Activated CD8-positive, alpha-beta memory T cell treated with anti-CD3 and anti-CD28 coated beads, Interleukin-2, amount 50 U/mL, for 1 hour (primary cell): Measurements from ENCODE around the gene KLF4.
"Not testable (repeated sequence)": the region's sequence is repeated elsewhere in the genome, so short reads cannot be mapped to it uniquely, and the experiment has no call there.

Source experiments
- DNase-seq: peaks from one replicate; pipeline ENCODE4 v3.0.0-alpha.2; 2020; ENCODE audit errors: extremely low read depth

KLF4 gene

DNA sequence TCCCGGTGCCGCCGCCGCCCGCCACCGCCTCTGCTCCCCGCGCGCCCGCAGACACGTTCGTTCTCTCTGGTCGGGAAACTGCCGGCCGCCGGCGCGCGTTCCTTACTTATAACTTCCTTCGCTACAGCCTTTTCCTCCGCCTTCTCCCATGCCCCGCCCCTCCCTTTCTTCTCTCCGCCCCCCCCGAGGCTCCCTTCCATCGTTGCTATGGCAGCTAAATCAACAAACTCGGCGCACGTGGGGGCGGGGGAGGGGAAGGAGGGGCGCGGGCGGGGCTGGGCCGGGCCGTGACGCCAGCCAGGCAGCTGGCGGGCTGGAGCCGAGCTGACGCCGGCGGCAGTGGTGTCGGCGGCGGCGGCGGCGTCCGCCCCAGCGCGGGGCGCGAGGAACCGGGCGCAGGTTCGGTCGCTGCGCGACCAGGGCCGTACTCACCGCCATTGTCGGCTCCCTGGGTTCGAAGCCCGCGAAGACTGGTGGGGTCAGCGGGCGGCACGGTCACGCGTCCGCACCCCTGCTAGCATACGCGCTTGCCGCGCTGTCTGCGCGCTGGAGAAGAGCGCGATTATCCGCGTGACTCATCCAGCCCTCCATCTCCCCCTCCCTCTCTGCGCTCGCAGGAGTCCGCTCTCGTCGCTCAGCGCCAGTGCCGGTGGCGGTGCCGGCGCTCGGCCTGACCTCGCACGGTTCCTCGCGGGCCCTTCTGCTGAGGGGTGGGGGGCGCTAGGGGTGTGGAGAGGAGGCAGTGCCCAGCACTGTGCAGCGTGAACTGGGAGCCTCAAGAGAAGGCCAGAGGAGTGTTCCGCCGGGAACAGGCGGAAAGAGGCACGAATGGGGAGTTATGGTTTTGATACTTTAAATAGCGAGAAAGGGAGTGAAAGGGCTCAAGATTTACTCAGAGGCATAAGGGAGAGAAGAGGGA is at the start of gene KLF4:
Gene KLF4, minus strand, starts transcription at position 83 of the 919 bp plus-strand sequence. CDS start 597 bp downstream, outside the sequence.
- DNase-seq: peak; percentile 14

DNA sequence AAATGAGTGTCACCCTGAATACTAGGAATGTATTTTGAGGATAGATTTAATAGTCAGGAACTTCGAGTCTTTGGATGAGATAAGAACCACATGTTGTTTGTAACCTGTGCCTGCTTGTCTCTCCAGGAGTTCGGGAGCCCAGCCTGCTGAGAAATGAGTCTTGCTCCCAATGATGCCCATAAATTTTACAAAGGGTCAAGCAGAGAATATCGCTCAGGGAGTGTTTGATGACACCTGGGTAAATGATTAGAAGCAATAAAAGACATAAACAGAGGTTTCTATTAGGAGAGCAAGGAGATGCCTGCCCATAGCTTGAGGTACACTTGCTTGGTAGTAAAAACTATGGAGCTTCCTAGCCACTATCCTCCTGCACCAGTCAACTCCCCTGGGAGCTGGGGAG is 46.9 kb upstream of the KLF4 start:
- no peak for DNase-seq

DNA sequence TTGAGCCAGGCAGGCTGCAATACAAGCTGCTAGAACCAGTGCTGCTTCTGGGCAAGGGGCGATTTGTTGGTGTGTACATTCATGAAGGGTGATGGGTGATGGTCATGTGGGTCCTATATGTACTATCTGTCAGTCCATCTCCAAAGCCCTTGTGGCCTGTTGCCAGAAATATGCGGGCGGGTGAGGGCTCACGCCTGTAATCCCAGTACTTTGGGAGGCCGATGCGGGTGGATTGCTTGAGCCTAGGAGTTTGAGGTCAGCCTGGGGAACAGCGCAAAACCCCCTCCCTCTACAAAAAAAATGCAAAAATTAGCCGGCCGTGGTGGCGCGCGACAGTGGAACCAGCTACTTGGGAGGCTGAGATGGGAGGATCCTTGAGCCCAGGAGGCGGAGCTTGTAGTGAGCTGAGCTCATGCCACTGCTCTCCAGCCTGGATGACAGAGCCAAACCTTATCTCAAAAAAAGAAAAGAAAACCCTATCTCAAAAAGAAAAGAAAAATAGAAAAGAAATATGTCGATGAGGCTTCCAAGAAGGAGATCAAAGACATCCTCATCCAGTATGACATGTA is 45.0 kb upstream of the KLF4 start:
- DNase-seq: no peak

DNA sequence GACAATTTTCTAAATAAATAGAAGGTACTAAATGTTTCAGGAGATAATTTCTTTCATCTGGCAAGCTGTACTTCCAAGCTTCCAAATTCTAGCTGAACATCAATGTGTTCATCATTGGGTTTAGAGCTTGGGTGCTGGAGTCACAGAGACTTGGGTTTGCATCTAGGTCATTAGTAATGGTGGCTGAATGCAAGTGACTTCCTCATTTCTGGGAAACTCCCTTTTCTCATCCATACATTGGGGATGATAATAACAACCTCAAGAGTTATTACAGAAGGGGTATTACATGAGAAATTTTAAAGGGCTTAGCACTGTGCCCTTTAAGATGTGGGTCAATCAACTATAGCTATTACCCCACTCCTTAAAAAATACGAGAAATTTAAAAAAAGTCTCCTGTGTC is 41.1 kb upstream of the KLF4 start:
- no peak for DNase-seq

DNA sequence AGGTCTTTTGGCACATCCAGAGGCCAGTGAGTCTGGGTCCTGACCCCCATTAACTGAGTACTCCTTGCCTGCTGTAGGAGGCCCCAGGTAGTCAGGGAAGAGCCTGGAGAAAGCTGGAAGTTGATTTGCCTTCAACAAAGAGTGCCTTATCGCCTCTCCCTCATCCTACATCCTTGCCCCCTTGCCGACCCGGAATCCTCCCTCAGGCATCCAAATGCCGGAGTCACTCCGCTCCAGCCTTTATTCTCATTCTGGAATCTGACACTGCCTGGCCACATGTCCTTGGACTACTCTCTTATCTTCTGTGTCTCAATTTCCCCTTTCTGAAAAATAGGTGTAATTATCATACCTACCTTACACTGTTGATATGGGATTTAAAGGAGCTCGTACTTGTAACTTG is 39.1 kb upstream of the KLF4 start:
- DNase-seq: no peak

DNA sequence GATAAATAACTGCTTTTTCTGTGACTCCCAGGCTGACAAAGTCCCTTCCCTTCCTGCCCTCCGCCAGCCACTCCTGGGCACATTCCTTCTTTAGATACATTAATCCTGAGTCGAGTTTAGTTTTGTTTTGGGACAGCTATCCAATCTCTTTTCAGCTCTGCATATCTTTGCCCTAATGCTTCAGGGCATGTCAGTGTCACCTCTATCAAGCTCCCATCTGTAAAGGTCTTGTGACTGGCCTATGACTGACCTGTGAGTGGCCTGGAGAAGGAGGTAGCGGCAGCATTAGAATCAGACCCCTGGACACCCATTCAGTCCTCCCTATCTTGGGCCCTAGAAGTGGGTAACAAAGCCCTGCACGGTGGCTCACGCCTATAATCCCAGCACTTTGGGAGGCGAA is 34.0 kb upstream of the KLF4 start:
- no peak for DNase-seq

DNA sequence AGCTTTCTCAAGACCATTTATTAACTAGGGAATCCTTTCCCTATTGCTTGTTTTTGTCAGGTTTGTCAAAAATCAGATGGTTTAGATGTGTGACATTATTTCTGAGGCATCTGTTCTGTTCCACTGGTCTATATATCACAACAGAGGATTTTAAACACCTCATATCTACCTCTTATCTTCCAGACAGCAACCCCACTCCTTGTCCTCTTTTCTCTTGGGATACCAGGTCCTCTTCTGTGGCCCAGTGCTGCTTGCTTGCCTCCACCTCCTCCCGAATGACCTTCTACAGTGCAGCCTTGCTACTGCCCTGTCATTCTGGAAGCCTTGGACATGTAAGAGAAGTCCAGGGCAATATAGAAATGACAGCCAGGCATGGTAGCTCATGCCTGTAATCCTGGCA is 30.6 kb upstream of the KLF4 start:
- no peak for DNase-seq

DNA sequence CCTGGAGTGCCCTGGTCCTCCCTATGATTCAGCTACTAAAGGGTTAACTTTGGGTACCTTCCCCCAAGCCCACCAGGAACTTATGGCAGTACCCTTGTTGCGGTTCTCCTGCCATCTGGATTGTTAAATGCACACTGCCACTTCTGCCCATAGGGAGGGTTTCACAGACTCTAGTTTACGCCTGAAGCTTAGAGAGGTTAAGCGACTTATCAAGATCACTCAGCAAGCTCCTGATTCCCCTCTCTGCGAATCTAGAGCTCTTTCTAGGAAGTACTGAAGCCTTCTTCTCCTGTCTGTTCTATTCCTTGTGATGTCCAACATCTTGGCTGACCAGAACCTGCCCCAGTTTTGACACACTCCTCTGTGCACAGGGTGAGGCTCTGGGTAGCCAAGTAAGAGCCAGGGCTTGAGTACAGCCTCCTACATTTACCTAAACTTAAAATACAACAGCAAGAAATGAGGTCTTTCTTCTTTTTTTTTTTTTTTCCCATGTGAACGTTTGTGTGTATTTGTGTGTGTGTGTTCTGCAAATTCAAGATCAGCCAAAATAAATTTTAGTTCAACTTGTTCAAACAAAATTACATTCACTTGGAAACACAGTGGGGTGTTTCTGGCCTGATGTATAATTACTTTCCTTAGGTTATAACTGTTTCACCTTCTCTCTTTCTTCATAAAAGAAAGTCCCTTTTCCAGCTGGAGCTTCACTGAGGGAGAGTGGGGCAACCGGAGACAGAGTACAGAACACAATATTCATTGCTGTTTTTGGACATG is 28.7 kb upstream of the KLF4 start:
- no peak for DNase-seq

DNA sequence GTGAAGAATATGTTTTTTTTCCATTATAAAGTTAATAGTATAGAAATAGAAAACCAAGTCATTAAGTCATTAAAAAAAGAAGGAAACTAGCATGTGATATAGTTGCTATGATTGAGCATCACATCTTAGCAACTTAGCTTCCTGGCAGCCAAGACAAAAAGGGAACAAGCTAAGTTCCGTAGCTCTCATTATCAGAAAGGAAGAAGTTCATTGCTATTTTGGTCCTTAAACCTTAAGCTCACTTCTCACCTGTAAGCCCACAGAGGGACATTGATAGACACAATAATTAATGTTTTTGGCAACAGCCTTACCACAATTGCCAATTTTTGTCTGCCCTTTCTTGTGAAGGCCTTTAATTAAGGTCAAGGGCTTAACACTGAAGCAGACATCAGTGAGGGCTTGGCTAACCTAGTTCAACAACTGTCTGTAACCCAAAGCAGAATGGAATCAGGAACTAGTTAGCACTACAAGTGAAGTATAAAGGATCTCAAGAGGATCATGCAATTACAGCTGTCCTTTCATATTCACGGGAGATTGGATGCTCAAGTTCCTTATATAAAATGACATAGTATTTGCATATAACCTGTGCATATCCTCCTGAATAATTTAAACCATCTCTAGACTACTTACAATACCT is 24.0 kb upstream of the KLF4 start:
- no peak for DNase-seq

DNA sequence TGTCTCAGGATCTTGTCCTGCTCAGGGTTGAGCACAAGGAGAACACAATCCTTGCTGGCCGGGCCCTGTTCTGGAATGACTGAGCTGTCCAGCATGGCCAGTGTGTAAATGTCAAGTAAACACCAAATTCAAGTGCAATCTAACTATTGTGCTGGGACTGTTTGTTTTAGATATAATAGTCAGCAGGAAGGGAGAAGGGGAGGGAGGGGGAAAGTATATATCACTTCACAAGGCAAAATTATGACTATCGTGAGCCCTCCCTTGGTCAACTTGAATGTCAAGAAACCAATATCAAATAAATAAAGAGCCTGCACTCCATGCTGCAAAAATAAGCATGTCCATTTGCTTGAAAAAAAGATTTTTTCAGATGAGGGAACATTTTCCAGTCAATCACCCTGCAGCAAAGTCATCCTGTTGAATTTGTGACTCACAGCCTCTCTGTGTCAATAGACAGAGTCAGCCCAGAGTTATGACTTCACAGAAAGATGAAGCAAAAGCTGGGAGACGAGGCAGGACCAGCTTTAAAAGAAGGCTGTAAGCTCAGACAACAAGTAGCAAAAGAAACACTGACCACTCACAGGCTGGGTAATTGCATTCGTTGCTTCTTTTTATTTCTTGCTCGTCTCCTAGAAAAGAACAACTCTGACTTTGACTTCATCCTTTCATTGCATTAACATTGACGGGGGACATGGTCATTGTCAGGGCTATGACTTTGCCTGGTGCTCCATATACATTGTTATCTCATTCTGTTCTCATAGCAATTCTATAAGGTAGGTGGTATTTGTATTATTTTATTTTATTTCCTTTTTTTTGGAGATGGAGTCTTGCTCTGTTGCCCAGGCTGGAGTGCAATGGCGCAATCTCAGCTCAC is 15.3 kb upstream of the KLF4 start:
- DNase-seq: no peak

DNA sequence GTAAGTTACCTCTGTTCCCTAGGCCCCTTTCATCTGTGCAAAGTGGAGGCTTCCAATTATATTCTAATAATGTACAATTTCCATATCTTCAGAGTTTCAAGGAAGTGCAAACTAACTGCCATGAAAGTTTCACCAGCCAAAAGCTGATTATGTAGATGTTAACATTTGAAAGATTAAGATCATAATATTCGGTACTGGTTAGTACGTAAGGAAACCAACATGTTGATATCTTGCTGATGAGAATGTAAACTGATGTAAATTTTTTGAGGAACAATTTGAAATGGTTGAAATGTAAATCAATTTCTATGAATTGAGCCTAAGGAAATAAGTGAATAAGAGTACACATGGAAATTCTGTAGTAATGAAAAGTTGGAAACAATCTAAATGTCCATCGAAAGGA is 12.9 kb upstream of the KLF4 start:
- DNase-seq: no peak

DNA sequence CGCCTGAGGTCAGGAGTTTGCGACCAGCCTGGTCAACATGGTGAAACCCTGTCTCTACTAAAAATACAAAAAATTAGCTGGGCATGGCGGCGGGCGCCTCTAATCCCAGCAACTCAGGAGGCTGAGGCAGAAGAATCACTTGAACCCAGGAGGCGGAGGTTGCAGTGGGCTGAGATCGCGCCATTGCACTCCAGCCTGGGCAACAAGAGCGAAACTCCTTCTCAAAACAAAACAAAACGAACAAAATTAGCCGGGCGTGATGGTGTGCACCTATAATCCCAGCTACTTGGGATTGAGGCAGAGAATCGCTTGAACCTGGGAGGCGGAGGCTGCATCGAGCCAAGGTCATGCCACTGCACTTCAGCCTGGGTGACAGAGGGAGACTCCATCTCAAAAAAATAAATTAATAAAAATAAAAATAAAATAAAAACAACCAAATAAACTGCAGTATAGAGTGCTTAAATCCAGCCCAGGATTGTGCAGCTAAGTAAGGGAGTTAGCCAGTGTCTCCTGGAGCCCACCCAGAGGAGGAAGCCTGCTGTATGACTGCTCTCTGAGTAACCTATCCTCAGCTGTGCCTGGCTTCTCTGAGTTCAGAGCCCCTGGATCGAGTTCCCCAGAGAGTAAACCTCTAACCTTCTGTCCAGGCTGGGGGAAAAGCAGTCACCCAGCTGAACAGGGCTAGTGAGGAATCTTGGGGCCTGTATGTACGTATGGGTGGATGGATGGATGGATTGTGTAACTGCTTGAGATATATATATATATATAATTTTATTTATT is 11.0 kb upstream of the KLF4 start:
- not testable (repeated sequence) for DNase-seq

DNA sequence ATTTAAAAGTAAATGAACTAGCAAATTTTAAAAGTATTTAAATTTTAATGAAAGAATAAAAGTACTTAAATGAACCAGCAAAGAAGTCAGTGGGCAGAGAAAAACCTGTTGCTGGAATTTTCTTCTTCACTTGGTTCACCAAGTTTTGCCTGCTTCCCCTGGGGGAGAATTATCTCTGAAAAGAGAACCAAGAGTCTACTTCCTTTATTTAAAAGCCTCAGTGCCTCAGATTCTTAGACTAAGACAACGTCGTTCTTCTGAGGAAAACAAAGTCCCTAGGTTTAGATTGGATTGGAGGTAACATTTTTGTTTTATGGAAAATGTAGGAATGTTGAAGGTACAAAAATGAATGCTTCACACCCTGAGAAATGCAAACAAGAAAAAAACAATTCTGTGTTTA is 7.4 kb upstream of the KLF4 start:
- no peak for DNase-seq

DNA sequence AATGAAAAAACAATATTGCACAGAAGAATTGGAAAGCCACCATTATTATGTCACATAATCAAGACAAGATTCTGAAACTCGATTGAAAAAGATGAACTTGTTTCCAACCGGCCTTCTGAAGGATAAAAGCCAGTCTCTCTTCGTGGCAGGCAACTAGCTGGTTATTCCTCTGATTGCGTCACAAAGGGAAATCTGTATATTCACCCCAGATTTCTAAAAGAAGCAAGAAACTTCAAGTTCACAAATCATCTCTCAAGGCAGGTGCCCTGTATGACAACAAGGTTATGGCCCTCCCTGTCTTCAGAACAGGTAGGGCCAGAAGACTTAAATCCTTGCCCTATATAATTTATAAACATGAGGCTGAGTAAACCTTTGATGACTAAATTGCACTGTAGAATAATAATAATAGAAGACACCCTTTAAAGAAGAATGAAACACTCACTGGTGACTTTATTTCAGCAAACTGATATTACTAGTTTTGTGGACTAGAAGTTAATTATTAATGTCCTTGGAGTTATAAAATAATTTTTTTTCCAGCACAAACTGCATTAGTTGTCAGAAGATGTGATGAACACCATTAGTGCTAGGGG is 2.9 kb upstream of the KLF4 start:
- no peak for DNase-seq

DNA sequence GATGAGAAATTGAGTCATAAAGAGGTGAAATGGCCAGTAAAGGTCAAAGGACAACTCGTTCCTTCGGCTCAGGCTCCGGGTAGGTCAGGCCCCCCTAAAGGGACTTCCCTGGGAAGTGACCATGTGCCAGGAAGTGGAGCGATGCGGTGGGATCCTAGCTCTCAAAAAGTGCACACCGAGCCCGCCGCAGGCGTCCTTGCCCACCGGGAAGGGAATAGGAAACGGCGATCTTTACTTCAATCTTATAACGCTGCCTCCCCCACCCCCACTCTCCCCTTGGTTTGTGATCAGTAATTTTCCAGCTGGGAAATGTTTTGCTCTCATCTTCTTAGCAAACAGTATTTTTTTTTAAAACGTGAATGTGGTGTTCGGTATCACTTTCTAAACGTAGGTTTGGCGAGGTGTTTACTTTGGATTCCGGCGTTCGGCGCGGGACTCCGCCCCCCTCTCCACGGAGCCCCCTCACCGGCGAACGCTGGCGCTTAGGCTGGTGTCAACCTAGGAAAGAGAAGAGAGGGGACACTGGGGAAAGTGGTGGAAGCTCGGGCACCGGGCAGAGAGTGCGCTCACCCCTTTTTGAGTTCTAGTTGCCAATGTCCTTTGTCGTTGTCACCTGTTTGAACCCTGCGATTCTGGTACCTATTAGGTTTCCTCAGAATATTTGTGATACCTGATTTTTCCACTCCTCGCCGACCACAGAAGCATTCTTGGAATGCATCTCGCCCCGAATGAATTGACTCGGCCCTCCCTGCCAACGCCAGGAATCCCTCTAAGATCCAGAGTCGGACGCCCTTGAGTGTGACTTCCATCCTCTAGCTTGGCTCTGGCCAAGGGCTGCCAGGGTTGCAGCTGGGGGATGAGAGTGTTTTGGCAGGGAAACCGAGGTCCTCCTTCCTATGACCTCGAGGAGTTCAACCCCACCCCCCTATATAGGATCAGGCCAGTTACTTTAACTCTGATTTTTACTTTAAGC is 1.8 kb upstream of the KLF4 start:
- no peak for DNase-seq

DNA sequence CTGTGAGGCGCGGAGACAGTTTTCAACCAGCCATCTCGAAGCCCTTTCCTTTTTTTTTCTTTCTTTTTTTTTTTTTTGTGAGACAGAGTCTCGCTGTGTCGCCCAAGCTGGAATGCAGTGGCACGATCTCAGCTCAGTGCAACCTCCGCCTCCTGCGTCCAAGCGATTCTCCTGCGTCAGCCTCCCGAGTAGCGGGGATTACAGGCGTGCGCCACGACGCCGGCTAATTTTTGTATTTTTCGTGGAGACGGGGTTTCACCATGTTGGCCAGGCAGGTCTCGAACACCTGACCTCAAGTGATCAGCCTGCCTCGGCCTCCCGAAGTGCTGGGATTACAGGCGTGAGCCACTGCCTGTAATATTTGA is 1.0 kb upstream of the KLF4 start:
- DNase-seq: not testable (repeated sequence)

DNA sequence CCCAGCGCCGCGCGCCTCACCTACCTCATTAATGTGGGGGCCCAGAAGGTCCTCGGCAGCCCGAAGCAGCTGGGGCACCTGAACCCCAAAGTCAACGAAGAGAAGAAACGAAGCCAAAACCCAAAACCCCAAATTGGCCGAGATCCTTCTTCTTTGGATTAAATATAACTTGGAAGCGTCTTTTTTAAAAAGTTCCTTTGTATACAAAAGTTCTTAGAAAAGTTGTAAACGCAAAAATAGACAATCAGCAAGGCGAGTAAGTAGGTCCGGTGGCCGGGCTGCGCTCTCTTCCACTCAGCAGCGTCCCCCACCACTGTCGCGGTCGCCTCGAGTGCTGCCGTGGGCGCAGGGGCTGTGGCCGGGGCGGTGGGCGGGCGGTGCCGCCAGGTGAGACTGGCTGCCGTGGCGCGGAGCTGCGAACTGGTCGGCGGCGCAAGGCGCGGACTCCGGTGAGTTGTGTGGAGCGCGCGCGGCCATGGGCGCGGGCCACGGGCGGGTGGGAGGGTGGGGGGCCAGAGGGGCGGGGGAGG is 360 bp downstream of the KLF4 start:
- DNase-seq: no peak

DNA sequence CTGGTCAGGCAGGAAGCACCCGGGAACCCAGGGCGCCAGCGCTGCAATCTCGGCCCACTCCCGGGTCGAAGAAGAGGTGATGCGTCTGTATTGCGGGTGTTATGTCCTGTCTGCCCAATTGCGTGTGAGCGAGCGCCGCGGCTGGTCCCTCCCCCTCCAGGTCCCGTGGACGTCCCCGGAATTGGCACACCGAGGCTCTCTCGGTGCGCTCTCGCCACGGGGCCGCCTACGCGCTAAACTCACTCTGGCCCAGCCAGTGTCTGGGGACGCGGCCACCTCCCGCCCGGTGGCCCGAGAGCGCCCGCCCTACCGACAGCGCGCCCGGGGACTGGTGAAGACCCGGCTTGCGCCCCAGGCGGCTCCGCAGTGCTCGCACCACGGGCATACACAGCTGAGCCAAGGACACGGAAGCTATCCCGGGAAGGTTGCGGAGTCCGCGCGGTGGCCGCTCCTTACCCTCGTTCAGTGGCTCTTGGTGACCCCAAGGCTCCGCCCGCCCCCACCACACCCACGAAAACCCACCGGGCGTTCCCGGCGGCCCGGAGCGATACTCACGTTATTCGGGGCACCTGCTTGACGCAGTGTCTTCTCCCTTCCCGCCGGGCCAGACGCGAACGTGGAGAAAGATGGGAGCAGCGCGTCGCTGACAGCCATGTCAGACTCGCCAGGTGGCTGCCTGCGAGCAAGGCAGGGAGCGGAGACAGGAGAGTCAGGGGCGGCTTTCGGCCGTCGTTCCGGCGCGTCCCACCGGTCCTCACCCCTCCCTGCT is 1.0 kb downstream of the KLF4 start:
- DNase-seq: no peak
